Activated CD4-positive, alpha-beta T cell treated with anti-CD3 and anti-CD28 coated beads for 1 hour (primary cell): ENCODE measurements around the gene CKS1B.

Experiments used
- DNase-seq: peaks from one replicate; pipeline ENCODE4 v3.0.0-alpha.2; 2020

CKS1B gene

DNA sequence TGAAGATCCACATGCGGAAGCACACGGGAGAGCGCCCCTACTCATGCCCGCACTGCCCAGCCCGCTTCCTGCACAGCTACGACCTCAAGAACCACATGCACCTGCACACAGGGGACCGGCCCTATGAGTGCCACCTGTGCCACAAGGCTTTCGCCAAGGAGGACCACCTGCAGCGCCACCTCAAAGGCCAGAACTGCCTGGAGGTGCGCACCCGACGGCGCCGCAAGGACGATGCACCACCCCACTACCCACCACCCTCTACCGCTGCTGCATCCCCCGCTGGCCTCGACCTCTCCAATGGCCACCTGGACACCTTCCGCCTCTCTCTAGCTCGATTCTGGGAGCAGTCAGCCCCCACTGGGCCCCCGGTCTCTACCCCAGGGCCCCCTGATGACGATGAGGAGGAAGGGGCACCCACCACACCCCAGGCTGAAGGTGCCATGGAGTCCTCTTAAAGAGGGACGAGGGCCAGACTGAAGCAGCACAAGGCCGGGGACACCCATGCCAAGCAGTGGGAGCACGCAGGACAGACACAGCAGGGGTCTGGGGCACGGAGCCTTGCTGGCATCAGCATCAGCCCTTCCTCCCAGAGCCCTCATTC is 41.9 kb downstream of the CKS1B start:
- DNase-seq: no peak

GRCh38 chr1:155017041-155017945 is 42.8 kb downstream of the CKS1B start:
- peak; percentile 89 for DNase-seq

GRCh38 chr1:155017946-155018316 is 43.5 kb downstream of the CKS1B start:
- DNase-seq: no peak

DNA sequence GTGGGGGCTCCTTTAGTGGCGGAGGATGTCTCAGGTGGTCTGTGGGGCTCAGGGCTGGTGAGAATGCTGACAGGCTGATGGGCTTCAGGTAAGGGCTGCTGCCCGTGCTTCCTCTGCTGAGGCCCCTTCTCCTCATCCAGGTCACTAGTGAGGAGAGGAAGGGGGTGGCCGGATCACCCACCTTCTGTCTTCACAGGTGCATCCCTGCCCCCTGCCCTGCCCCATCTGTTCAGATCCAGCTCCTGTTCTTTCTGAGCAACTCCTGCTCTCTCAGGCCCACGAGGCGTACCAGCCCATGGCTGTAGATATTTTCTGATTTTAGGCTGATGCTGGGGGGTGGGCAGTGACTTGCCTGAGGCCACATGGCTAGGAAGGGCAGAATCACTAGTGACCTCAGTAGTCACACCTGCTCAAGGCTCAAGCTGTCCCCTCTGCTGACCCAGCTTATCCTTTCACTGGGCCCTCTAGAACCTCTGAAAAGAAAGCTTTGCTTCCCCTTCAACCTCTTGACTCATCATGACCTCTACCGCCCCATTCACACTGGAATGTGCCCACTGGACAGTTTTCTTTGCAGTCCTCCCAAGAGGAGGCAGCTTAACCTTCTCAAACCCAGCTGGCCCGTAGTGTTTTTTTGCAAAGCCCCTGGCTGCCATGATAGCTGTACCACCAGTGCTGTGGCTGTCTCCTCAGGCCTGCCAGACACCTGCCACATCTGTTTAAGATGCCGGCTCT is 44.3 kb downstream of the CKS1B start:
- no peak for DNase-seq

GRCh38 chr1:155019377-155020245 is 45.1 kb downstream of the CKS1B start:
- DNase-seq: no peak

- DNase-seq: no peak
Measured at GRCh38 chr1:155022136-155022926, 47.9 kb downstream of the CKS1B start.

GRCh38 chr1:155022927-155023236 is 48.4 kb downstream of the CKS1B start:
- DNase-seq: no peak

GRCh38 chr1:155023627-155024026 is 49.1 kb downstream of the CKS1B start:
- DNase-seq: no peak

GRCh38 chr1:155024315-155024714 is 49.8 kb downstream of the CKS1B start:
- no peak for DNase-seq

- DNase-seq: no peak
Measured at GRCh38 chr1:155026154-155026553, 51.7 kb downstream of the CKS1B start.

- DNase-seq: no peak
Measured at GRCh38 chr1:155026588-155026987, 52.1 kb downstream of the CKS1B start.
